GM21390 (cell line): Measurements from ENCODE around the gene GH1.
A peak's percentile ranks its signal among the peaks of the same experiment; 100 is the strongest.
"Not testable (repeated sequence)": the region's sequence is repeated elsewhere in the genome, so short reads cannot be mapped to it uniquely, and the experiment has no call there.

ENCODE experiments used
- ATAC-seq: cut with Tn5 transposase; IDR thresholded peaks from one replicate; pipeline ENCODE4 v1.9.1; 2021; ENCODE audit not compliant: unreplicated experiment

The GH1 gene

GRCh38 chr17:63927464-63928171, 9.0 kb upstream of the GH1 start:
- no peak for ATAC-seq

- ATAC-seq: no peak
Measured at GRCh38 chr17:63926164-63926563, 7.5 kb upstream of the GH1 start.

GRCh38 chr17:63925615-63926014, 7.0 kb upstream of the GH1 start:
- ATAC-seq: no peak

- peak; percentile 48 for ATAC-seq
Measured at GRCh38 chr17:63922402-63922801, 3.8 kb upstream of the GH1 start.

GRCh38 chr17:63920779-63921178, 2.1 kb upstream of the GH1 start:
- ATAC-seq: not testable (repeated sequence)

GRCh38 chr17:63920050-63920449, 1.4 kb upstream of the GH1 start:
- not testable (repeated sequence) for ATAC-seq

GRCh38 chr17:63919311-63919723, 678 bp upstream of the GH1 start:
- ATAC-seq: peak; percentile 75

GRCh38 chr17:63918305-63918704, 334 bp downstream of the GH1 start:
- no peak for ATAC-seq

- ATAC-seq: no peak
Measured at GRCh38 chr17:63917646-63918045, 993 bp downstream of the GH1 start.

GRCh38 chr17:63917206-63917605, 1.4 kb downstream of the GH1 start:
- not testable (repeated sequence) for ATAC-seq

- no peak for ATAC-seq
Measured at GRCh38 chr17:63916566-63917185, 2.0 kb downstream of the GH1 start.

- ATAC-seq: not testable (repeated sequence)
Measured at GRCh38 chr17:63915753-63916152, 2.9 kb downstream of the GH1 start.

- ATAC-seq: no peak
Measured at GRCh38 chr17:63914471-63914870, 4.2 kb downstream of the GH1 start.

- no peak for ATAC-seq
Measured at GRCh38 chr17:63911657-63912100, 7.0 kb downstream of the GH1 start.

GRCh38 chr17:63911041-63911635, 7.5 kb downstream of the GH1 start, which contains the start of gene CSHL1:
Gene CSHL1, minus strand, starts transcription at chr17:63911258. Its CDS starts 62 bp downstream, at chr17:63911196.
- ATAC-seq: no peak

- no peak for ATAC-seq
Measured at GRCh38 chr17:63910096-63910495, 8.5 kb downstream of the GH1 start.

- not testable (repeated sequence) for ATAC-seq
Measured at GRCh38 chr17:63909586-63909985, 9.1 kb downstream of the GH1 start.

- not testable (repeated sequence) for ATAC-seq
Measured at GRCh38 chr17:63907161-63907778, 11.4 kb downstream of the GH1 start.

- ATAC-seq: not testable (repeated sequence)
Measured at GRCh38 chr17:63904796-63905195, 13.8 kb downstream of the GH1 start.

GRCh38 chr17:63903787-63904201, 14.8 kb downstream of the GH1 start:
- ATAC-seq: not testable (repeated sequence)

GRCh38 chr17:63901971-63902370, 16.7 kb downstream of the GH1 start:
- not testable (repeated sequence) for ATAC-seq
